ENCODE measurements around the gene ADGRD2. TPM values are rescaled to one million over a fixed set of nuclear protein-coding genes. Genes with fewer than 3 reads are reported as not detected.

ADGRD2 gene
- total and polyA plus RNA-seq, 7 experiments from 2014 or later = not detected

DNA sequence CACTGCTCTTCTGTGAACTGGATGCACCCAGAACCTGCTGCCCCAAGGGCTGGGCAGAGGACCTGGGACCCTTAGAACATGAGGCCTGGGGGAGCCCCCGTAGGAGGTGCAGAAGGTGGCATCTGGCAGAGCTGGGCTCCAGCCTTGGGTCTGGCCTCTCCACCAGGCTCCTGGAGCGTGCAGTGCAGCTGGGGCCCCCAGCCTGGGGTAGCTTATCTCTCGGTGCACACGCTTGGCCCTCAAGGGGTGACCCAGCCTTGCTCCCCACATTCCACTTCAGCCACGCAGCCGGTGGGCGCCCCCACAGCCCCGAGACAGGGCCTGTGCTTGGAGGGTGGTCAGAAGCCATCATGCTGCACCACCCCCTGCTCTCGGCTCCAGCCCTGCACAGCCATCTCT lies 62.6 kb downstream of the ADGRD2 start:
- Histone ChIP-seq H3K27me3 (ENCODE audit: control insufficient read depth in 2 of 2, insufficient read depth in 2 of 2, low read length in 2 of 2) (no peaks in the 10 kb centered on the region), H3K36me3 (ENCODE audit: control insufficient read depth in 2 of 3, insufficient read depth in 3 of 3, low read length in 3 of 3) (no peaks in the 10 kb centered on the region), H3K4me1 (ENCODE audit: control insufficient read depth in 2 of 2, insufficient read depth in 2 of 2, low read length in 2 of 2) (no peaks in the 10 kb centered on the region), H3K9me3 (ENCODE audit: control insufficient read depth in 2 of 3, low read length in 3 of 3) (no peaks in the 10 kb centered on the region), H3K27ac (ENCODE audit: low read depth, low read length) (no peak overlapping the region), H3K4me3 (ENCODE audit: low read length) (no peak overlapping the region)
- ChIA-PET CTCF (no interaction called here), POLR2A (no interaction called here)
- no peak overlapping the region for H3K4me3 Mint-ChIP-seq
- H3K9me3 Mint-ChIP-seq = peaks cover 0 to 1% (median 0%) of the 10 kb centered on the region in 11 donors
- intact Hi-C loops (cut with micrococcal nuclease) = no loop called here
- DNase-seq (no peak), ATAC-seq (no peak)
- peak overlapping the region in 1 of 9 donors; percentile 5 for H3K27ac Mint-ChIP-seq
- H3K4me1 Mint-ChIP-seq = peaks cover 0 to 10% (median 0%) of the 10 kb centered on the region in 7 donors
- H3K27me3 Mint-ChIP-seq = peaks cover 0 to 10% (median 5%) of the 10 kb centered on the region in 5 donors
- H3K36me3 Mint-ChIP-seq = no peaks in the 10 kb centered on the region

DNA sequence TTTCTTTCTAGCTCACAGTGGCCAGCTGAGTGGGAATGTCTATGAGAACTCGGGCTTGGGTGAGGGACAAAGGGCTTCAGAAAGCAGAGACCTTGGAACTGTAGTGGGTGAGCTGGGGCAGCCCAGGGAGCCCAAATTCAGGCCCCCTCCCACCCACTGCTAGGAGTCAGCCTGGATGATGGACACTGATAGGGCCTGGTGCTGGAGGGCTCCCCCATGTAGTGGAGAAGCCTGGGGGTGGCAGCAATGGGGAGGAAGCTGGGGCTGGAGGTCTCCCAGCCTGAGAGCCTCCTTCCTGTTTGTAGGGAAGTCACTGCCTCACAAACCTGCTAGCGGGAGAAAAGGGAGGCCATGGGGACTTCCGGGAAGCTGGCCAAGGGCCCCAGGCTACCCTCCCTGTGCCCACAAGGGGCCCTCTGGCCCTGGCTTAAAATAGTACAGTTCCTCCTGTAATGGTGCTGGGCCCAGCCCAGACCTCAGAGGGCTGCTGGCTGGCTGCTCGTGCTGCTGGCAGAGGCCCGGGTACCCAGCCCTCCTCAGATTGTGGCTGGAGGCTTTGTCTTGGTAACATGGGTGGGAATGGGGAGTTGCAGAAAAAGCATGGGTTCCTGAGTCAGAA lies 63.2 kb downstream of the ADGRD2 start:
- Histone ChIP-seq H3K9me3 (ENCODE audit: control insufficient read depth in 2 of 3, low read length in 3 of 3) (no peaks in the 10 kb centered on the region), H3K27me3 (ENCODE audit: control insufficient read depth in 2 of 2, insufficient read depth in 2 of 2, low read length in 2 of 2) (no peaks in the 10 kb centered on the region), H3K36me3 (ENCODE audit: control insufficient read depth in 2 of 3, insufficient read depth in 3 of 3, low read length in 3 of 3) (no peaks in the 10 kb centered on the region), H3K4me1 (ENCODE audit: control insufficient read depth in 2 of 2, insufficient read depth in 2 of 2, low read length in 2 of 2) (no peaks in the 10 kb centered on the region), H3K4me3 (ENCODE audit: low read length) (no peak overlapping the region), H3K27ac (ENCODE audit: low read depth, low read length) (no peak overlapping the region)
- DNase-seq = no peak
- H3K4me3 Mint-ChIP-seq = no peak overlapping the region
- H3K9me3 Mint-ChIP-seq = peaks cover 0 to 1% (median 0%) of the 10 kb centered on the region in 11 donors
- H3K4me1 Mint-ChIP-seq = peaks cover 0 to 10% (median 0%) of the 10 kb centered on the region in 7 donors
- no peaks in the 10 kb centered on the region for H3K36me3 Mint-ChIP-seq
- intact Hi-C loops (cut with micrococcal nuclease) = no loop called here
- peaks cover 0 to 13% (median 5%) of the 10 kb centered on the region in 5 donors for H3K27me3 Mint-ChIP-seq
- CTCF ChIA-PET = no interaction called here
- POLR2A ChIA-PET = no interaction called here
- no peak for ATAC-seq
- peak overlapping the region in 1 of 9 donors; percentile 5 for H3K27ac Mint-ChIP-seq

DNA sequence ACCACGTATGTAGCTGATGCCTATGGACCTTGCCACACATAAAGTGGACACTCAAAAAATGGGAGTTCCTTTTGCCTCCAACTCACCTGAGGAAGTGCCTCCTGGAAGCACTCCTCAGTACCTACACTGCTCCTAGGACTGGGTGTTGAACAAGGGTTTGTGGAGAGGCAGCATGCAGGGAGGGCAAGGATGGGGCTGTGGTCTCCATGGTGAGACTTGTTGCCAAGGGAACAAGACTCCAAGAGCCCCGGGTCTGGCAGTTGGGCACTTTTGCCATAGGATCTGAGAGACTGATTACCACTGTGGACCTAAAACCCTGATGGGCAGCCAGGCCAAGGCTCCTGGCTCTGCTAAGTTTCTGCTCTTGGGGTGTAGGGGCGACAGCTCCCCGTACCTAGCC lies 63.9 kb downstream of the ADGRD2 start:
- no peak for ATAC-seq
- H3K36me3 Mint-ChIP-seq = no peaks in the 10 kb centered on the region

DNA sequence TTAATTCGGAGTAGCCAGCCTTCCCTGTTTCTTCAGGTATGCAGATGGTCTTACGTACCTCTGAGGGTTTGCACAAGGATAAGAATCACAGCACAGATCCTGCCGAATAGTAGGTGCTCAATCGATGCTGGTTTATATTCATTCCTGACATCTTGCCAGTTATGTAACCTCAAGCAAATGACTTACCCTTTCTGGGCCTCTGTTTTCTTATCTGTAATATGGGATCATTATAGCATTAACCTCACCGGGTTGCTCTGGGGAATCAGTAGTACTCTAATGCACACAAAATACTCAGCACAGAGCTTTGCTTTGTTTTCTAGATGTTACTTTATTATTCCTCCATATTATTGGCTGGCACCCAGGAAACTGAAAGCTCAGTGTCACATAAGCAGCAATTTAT lies 64.6 kb downstream of the ADGRD2 start:
- Histone ChIP-seq H3K27ac (ENCODE audit: low read depth, low read length) (no peak overlapping the region), H3K4me1 (ENCODE audit: control insufficient read depth in 2 of 2, insufficient read depth in 2 of 2, low read length in 2 of 2) (no peaks in the 10 kb centered on the region), H3K4me3 (ENCODE audit: low read length) (no peak overlapping the region), H3K36me3 (ENCODE audit: control insufficient read depth in 2 of 3, insufficient read depth in 3 of 3, low read length in 3 of 3) (no peaks in the 10 kb centered on the region), H3K9me3 (ENCODE audit: control insufficient read depth in 2 of 3, low read length in 3 of 3) (no peaks in the 10 kb centered on the region), H3K27me3 (ENCODE audit: control insufficient read depth in 2 of 2, insufficient read depth in 2 of 2, low read length in 2 of 2) (no peaks in the 10 kb centered on the region)
- Mint-ChIP-seq H3K36me3 (no peaks in the 10 kb centered on the region), H3K27ac (no peak overlapping the region), H3K4me3 (no peak overlapping the region), H3K9me3 (peaks cover 0 to 1% (median 0%) of the 10 kb centered on the region in 11 donors), H3K4me1 (peaks cover 0 to 10% (median 0%) of the 10 kb centered on the region in 7 donors), H3K27me3 (peaks cover 0 to 15% (median 5%) of the 10 kb centered on the region in 5 donors)
- DNase-seq (no peak), ATAC-seq (no peak)
- ChIA-PET POLR2A (no interaction called here), CTCF (no interaction called here)
- intact Hi-C loops (cut with micrococcal nuclease) = no loop called here

More for the DNA sequence above, 63.9 kb downstream of the ADGRD2 start:
- Histone ChIP-seq H3K36me3 (ENCODE audit: control insufficient read depth in 2 of 3, insufficient read depth in 3 of 3, low read length in 3 of 3) (no peaks in the 10 kb centered on the region), H3K4me1 (ENCODE audit: control insufficient read depth in 2 of 2, insufficient read depth in 2 of 2, low read length in 2 of 2) (no peaks in the 10 kb centered on the region), H3K27ac (ENCODE audit: low read depth, low read length) (no peak overlapping the region), H3K4me3 (ENCODE audit: low read length) (no peak overlapping the region), H3K27me3 (ENCODE audit: control insufficient read depth in 2 of 2, insufficient read depth in 2 of 2, low read length in 2 of 2) (no peaks in the 10 kb centered on the region), H3K9me3 (ENCODE audit: control insufficient read depth in 2 of 3, low read length in 3 of 3) (no peaks in the 10 kb centered on the region)
- ChIA-PET POLR2A (no interaction called here), CTCF (no interaction called here)
- Mint-ChIP-seq H3K9me3 (peaks cover 0 to 1% (median 0%) of the 10 kb centered on the region in 11 donors), H3K4me1 (peaks cover 0 to 10% (median 0%) of the 10 kb centered on the region in 7 donors), H3K27me3 (peaks cover 0 to 15% (median 5%) of the 10 kb centered on the region in 5 donors), H3K27ac (no peak overlapping the region), H3K4me3 (no peak overlapping the region)
- no peak for DNase-seq
- intact Hi-C loops (cut with micrococcal nuclease) = no loop called here

DNA sequence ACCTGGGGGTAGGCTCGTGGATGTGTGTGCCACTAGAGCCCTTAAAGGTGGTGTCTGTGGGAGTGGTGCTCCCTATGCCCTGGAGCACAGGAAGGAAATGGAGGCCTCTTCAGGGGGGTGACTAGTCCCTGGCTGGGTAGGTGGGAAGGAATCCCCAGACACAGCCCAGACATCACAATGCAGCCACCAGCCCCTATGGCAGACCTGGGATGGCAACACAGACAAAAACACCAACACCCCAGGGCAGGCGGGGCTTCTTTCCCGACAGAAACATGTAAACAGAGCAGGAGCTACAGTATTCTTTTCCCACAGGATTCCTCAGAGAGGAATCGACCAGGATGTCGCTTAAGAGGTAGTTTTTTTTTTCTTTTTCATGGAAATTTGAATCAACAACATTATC lies 67.3 kb downstream of the ADGRD2 start:
- no peak for ATAC-seq
- Histone ChIP-seq H3K36me3 (ENCODE audit: control insufficient read depth in 2 of 3, insufficient read depth in 3 of 3, low read length in 3 of 3) (no peaks in the 10 kb centered on the region), H3K27me3 (ENCODE audit: control insufficient read depth in 2 of 2, insufficient read depth in 2 of 2, low read length in 2 of 2) (peaks cover 0 to 6% of the 10 kb centered on the region in 2 donors), H3K27ac (ENCODE audit: low read depth, low read length) (no peak overlapping the region), H3K4me3 (ENCODE audit: low read length) (no peak overlapping the region), H3K4me1 (ENCODE audit: control insufficient read depth in 2 of 2, insufficient read depth in 2 of 2, low read length in 2 of 2) (no peaks in the 10 kb centered on the region), H3K9me3 (ENCODE audit: control insufficient read depth in 2 of 3, low read length in 3 of 3) (no peaks in the 10 kb centered on the region)
- Mint-ChIP-seq H3K36me3 (no peaks in the 10 kb centered on the region), H3K4me1 (peaks cover 0 to 6% (median 0%) of the 10 kb centered on the region in 7 donors), H3K27me3 (peaks cover 0 to 26% (median 8%) of the 10 kb centered on the region in 5 donors), H3K27ac (no peak overlapping the region), H3K9me3 (no peaks in the 10 kb centered on the region), H3K4me3 (no peak overlapping the region)
- ChIA-PET CTCF (no interaction called here), POLR2A (no interaction called here)
- no peak for DNase-seq
- intact Hi-C loops (cut with micrococcal nuclease) = no loop called here

DNA sequence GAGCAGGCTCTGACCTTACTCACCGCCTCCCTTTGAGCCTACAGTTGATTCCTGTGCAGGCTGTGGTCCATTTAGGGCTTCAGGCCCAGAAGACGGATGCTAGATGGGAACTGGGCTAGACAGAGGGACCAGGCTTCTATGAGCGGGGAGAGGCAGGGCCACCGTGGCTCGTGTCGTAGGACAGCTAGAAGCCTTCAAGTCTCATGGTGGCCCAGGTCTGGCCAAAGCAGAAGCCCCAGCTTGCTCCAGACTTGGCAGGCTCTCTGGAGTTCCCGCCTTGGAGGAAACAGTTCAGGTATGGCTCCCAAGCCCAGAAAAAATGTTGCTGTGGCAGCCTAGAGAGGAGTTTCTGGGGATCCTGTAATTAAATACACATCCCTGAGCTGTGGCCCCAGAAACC lies 67.9 kb downstream of the ADGRD2 start:
- CTCF ChIA-PET = no interaction called here
- Mint-ChIP-seq H3K36me3 (no peaks in the 10 kb centered on the region), H3K27me3 (peaks cover 0 to 24% (median 7%) of the 10 kb centered on the region in 5 donors), H3K9me3 (no peaks in the 10 kb centered on the region), H3K4me1 (peaks cover 0 to 3% (median 0%) of the 10 kb centered on the region in 7 donors), H3K27ac (peak overlapping the region in 1 of 9 donors; percentile 76), H3K4me3 (no peak overlapping the region)
- no peaks in the 10 kb centered on the region for H3K9me3 ChIP-seq (ENCODE audit: control insufficient read depth in 2 of 3, low read length in 3 of 3)
- peaks cover 0 to 6% of the 10 kb centered on the region in 2 donors for H3K27me3 ChIP-seq (ENCODE audit: control insufficient read depth in 2 of 2, insufficient read depth in 2 of 2, low read length in 2 of 2)
- no peak overlapping the region for H3K4me3 ChIP-seq (ENCODE audit: low read length)
- POLR2A ChIA-PET = no interaction called here
- no peaks in the 10 kb centered on the region for H3K36me3 ChIP-seq (ENCODE audit: control insufficient read depth in 2 of 3, insufficient read depth in 3 of 3, low read length in 3 of 3)
- H3K27ac ChIP-seq (ENCODE audit: low read depth, low read length) = no peak overlapping the region
- no peaks in the 10 kb centered on the region for H3K4me1 ChIP-seq (ENCODE audit: control insufficient read depth in 2 of 2, insufficient read depth in 2 of 2, low read length in 2 of 2)
- intact Hi-C loops (cut with micrococcal nuclease) = no loop called here
- ATAC-seq = no peak
- no peak for DNase-seq

DNA sequence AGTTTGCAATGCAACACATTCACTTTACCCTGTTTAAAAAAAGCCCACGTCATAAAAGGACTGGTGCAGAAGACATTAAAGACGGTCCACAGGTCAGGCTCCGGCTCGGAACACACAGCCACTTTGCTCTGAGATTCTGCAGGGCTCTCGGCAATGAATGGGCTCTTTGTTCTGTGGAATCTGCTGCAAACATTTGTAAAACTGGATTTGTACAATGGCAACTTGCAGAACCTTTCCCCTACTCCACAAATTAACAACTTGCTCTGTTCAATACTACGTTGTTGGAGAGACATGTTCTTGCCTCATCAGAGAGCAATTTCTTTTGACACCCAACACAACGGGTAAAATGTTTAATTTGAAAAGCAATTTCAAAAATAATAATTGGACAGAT lies 70.0 kb downstream of the ADGRD2 start:
- H3K27ac Mint-ChIP-seq = no peak overlapping the region
- H3K27me3 Mint-ChIP-seq = peaks cover 0 to 24% (median 4%) of the 10 kb centered on the region in 5 donors

More for the DNA sequence above, 70.0 kb downstream of the ADGRD2 start:
- intact Hi-C loops (cut with micrococcal nuclease) = no loop called here
- Histone ChIP-seq H3K9me3 (ENCODE audit: control insufficient read depth in 2 of 3, low read length in 3 of 3) (no peaks in the 10 kb centered on the region), H3K36me3 (ENCODE audit: control insufficient read depth in 2 of 3, insufficient read depth in 3 of 3, low read length in 3 of 3) (no peaks in the 10 kb centered on the region), H3K4me1 (ENCODE audit: control insufficient read depth in 2 of 2, insufficient read depth in 2 of 2, low read length in 2 of 2) (no peaks in the 10 kb centered on the region), H3K27ac (ENCODE audit: low read depth, low read length) (no peak overlapping the region), H3K27me3 (ENCODE audit: control insufficient read depth in 2 of 2, insufficient read depth in 2 of 2, low read length in 2 of 2) (peaks cover 0 to 6% of the 10 kb centered on the region in 2 donors), H3K4me3 (ENCODE audit: low read length) (no peak overlapping the region)
- Mint-ChIP-seq H3K4me3 (no peak overlapping the region), H3K4me1 (no peaks in the 10 kb centered on the region), H3K9me3 (no peaks in the 10 kb centered on the region), H3K36me3 (no peaks in the 10 kb centered on the region)
- ATAC-seq (no peak), DNase-seq (no peak)
- POLR2A ChIA-PET = no interaction called here
- CTCF ChIA-PET = no interaction called here

All from naive thymus-derived CD4-positive, alpha-beta T cell (primary cell).